IPS-15b (cell line): ENCODE measurements around the gene CRPPA.

Experiments used
- H3K27me3 ChIP-seq: one replicate; pipeline ENCODE4 v1.6.1; 2013; ENCODE audit warnings: low read length; ENCODE audit not compliant: control insufficient read depth, insufficient read depth
- H3K36me3 ChIP-seq: one replicate; pipeline ENCODE4 v1.6.1; 2013; ENCODE audit warnings: low read length; ENCODE audit not compliant: control insufficient read depth, insufficient read depth
- H3K4me1 ChIP-seq: one replicate; pipeline ENCODE4 v1.6.1; 2013; ENCODE audit warnings: mild to moderate bottlenecking, low read length; ENCODE audit not compliant: control insufficient read depth, insufficient read depth
- H3K4me3 ChIP-seq: one replicate; pipeline ENCODE4 v1.5.1; 2013; ENCODE audit warnings: low read depth, low read length
- H3K9ac ChIP-seq: one replicate; pipeline ENCODE4 v1.6.1; 2013; ENCODE audit warnings: low read depth, mild to moderate bottlenecking, low read length
- H3K9me3 ChIP-seq: one replicate; pipeline ENCODE4 v1.6.1; 2013; ENCODE audit warnings: mild to moderate bottlenecking, low read length; ENCODE audit not compliant: control insufficient read depth, insufficient read depth

CRPPA gene

GRCh38 chr7:16420649-16421332 lies 547 bp downstream of the CRPPA start:
- Histone ChIP-seq H3K9me3 (no peaks in the 10 kb centered on the region), H3K9ac (peak overlapping the region; percentile 38), H3K4me1 (peaks cover 6% of the 10 kb centered on the region), H3K4me3 (peak overlapping the region; percentile 68), H3K27me3 (peaks cover 12% of the 10 kb centered on the region), H3K36me3 (no peaks in the 10 kb centered on the region)

- Histone ChIP-seq H3K4me1 (peaks cover 6% of the 10 kb centered on the region), H3K27me3 (peaks cover 12% of the 10 kb centered on the region), H3K9me3 (no peaks in the 10 kb centered on the region), H3K4me3 (peak overlapping the region; percentile 68), H3K36me3 (no peaks in the 10 kb centered on the region), H3K9ac (peak overlapping the region; percentile 38)
Observed at GRCh38 chr7:16420329-16420648, 1.0 kb downstream of the CRPPA start.

- Histone ChIP-seq H3K27me3 (peaks cover 12% of the 10 kb centered on the region), H3K36me3 (no peaks in the 10 kb centered on the region), H3K9ac (no peak overlapping the region), H3K4me3 (peak overlapping the region; percentile 68), H3K4me1 (peaks cover 6% of the 10 kb centered on the region), H3K9me3 (no peaks in the 10 kb centered on the region)
Observed at GRCh38 chr7:16419859-16420258, 1.5 kb downstream of the CRPPA start.

- Histone ChIP-seq H3K9me3 (no peaks in the 10 kb centered on the region), H3K4me3 (no peak overlapping the region), H3K4me1 (peaks cover 6% of the 10 kb centered on the region), H3K27me3 (peaks cover 12% of the 10 kb centered on the region), H3K9ac (no peak overlapping the region), H3K36me3 (no peaks in the 10 kb centered on the region)
Observed at GRCh38 chr7:16419126-16419525, 2.2 kb downstream of the CRPPA start.

- H3K9ac ChIP-seq: no peak overlapping the region
- no peaks in the 10 kb centered on the region for H3K36me3 ChIP-seq
- no peaks in the 10 kb centered on the region for H3K9me3 ChIP-seq
- no peak overlapping the region for H3K4me3 ChIP-seq
- H3K4me1 ChIP-seq: peaks cover 6% of the 10 kb centered on the region
- H3K27me3 ChIP-seq: peaks cover 12% of the 10 kb centered on the region
Observed at GRCh38 chr7:16417906-16418305, 3.4 kb downstream of the CRPPA start.

GRCh38 chr7:16416289-16417282 lies 4.8 kb downstream of the CRPPA start:
- peaks cover 6% of the 10 kb centered on the region for H3K27me3 ChIP-seq
- H3K4me3 ChIP-seq: no peak overlapping the region
- H3K9me3 ChIP-seq: no peaks in the 10 kb centered on the region
- H3K9ac ChIP-seq: no peak overlapping the region
- H3K36me3 ChIP-seq: no peaks in the 10 kb centered on the region
- H3K4me1 ChIP-seq: peaks cover 2% of the 10 kb centered on the region

GRCh38 chr7:16412274-16413254 lies 8.8 kb downstream of the CRPPA start:
- Histone ChIP-seq H3K36me3 (no peaks in the 10 kb centered on the region), H3K4me1 (no peaks in the 10 kb centered on the region), H3K9me3 (no peaks in the 10 kb centered on the region), H3K9ac (no peak overlapping the region), H3K4me3 (no peak overlapping the region), H3K27me3 (no peaks in the 10 kb centered on the region)

GRCh38 chr7:16411391-16411790 lies 9.9 kb downstream of the CRPPA start:
- H3K9me3 ChIP-seq: no peaks in the 10 kb centered on the region
- H3K9ac ChIP-seq: no peak overlapping the region
- no peaks in the 10 kb centered on the region for H3K36me3 ChIP-seq
- no peaks in the 10 kb centered on the region for H3K27me3 ChIP-seq
- H3K4me3 ChIP-seq: no peak overlapping the region
- H3K4me1 ChIP-seq: no peaks in the 10 kb centered on the region

GRCh38 chr7:16409777-16410176 lies 11.6 kb downstream of the CRPPA start:
- Histone ChIP-seq H3K36me3 (no peaks in the 10 kb centered on the region), H3K9ac (no peak overlapping the region), H3K27me3 (no peaks in the 10 kb centered on the region), H3K9me3 (no peaks in the 10 kb centered on the region), H3K4me1 (no peaks in the 10 kb centered on the region), H3K4me3 (no peak overlapping the region)

- Histone ChIP-seq H3K9me3 (peaks cover 4% of the 10 kb centered on the region), H3K27me3 (no peaks in the 10 kb centered on the region), H3K4me1 (no peaks in the 10 kb centered on the region), H3K4me3 (no peak overlapping the region), H3K9ac (no peak overlapping the region), H3K36me3 (no peaks in the 10 kb centered on the region)
Observed at GRCh38 chr7:16404636-16405035, 16.7 kb downstream of the CRPPA start.

GRCh38 chr7:16403475-16403874 lies 17.9 kb downstream of the CRPPA start:
- H3K4me3 ChIP-seq: no peak overlapping the region
- peaks cover 16% of the 10 kb centered on the region for H3K9me3 ChIP-seq
- H3K27me3 ChIP-seq: no peaks in the 10 kb centered on the region
- H3K36me3 ChIP-seq: no peaks in the 10 kb centered on the region
- H3K4me1 ChIP-seq: no peaks in the 10 kb centered on the region
- H3K9ac ChIP-seq: no peak overlapping the region
